DOHH2 (cell line): Measurements from ENCODE around the gene DOCK1.

Source experiments
- H3F3A ChIP-seq: fragments of 200-600 bp; sonication (generic), shearing (Covaris generic); 2 replicates; pipeline ENCODE4 v1.6.0; 2016; ENCODE audit warnings: antibody characterized with exemption, mild to moderate bottlenecking; ENCODE audit not compliant: control insufficient read depth, insufficient read depth
- H3K27ac ChIP-seq: fragments of 200-600 bp; sonication (generic); 2 replicates; pipeline ENCODE4 v1.5.1; 2014; ENCODE audit warnings: low read depth, mild to moderate bottlenecking, low read length, moderate library complexity
- H3K27me3 ChIP-seq: fragments of 200-600 bp; sonication (generic); 2 replicates; pipeline ENCODE4 v1.6.1; 2014; ENCODE audit warnings: mild to moderate bottlenecking, low read length, mixed read lengths; ENCODE audit not compliant: control insufficient read depth
- H3K36me3 ChIP-seq: fragments of 200-600 bp; sonication (generic); 2 replicates; pipeline ENCODE4 v1.6.1; 2014; ENCODE audit warnings: mild to moderate bottlenecking, low read length, moderate library complexity, mixed read lengths; ENCODE audit not compliant: control insufficient read depth
- H3K4me1 ChIP-seq: fragments of 200-600 bp; sonication (generic); 2 replicates; pipeline ENCODE4 v1.6.1; 2014; ENCODE audit warnings: mild to moderate bottlenecking, low read length, mixed read lengths; ENCODE audit not compliant: control insufficient read depth
- H3K4me2 ChIP-seq: fragments of 200-600 bp; sonication (generic); 2 replicates; pipeline ENCODE4 v1.6.0; 2014; ENCODE audit warnings: mild to moderate bottlenecking, low read length, moderate library complexity
- H3K4me3 ChIP-seq: fragments of 200-600 bp; sonication (generic); 2 replicates; pipeline ENCODE4 v1.5.1; 2014; ENCODE audit warnings: mild to moderate bottlenecking, low read length, mixed read lengths
- H3K79me2 ChIP-seq: fragments of 200-600 bp; sonication (generic); 2 replicates; pipeline ENCODE4 v1.6.1; 2014; ENCODE audit warnings: mild to moderate bottlenecking, low read length, mixed read lengths; ENCODE audit not compliant: control insufficient read depth
- H3K9me2 ChIP-seq: fragments of 200-600 bp; sonication (generic); replicated peaks from 2 replicates; pipeline ENCODE4 v1.6.1; 2014; ENCODE audit warnings: mild to moderate bottlenecking, low read length, mixed read lengths; ENCODE audit not compliant: control insufficient read depth
- H3K9me3 ChIP-seq: fragments of 200-600 bp; sonication (generic); 2 replicates; pipeline ENCODE4 v1.6.1; 2014; ENCODE audit warnings: antibody characterized with exemption, low read length, mixed read lengths; ENCODE audit not compliant: control insufficient read depth, insufficient read depth
- H4K20me1 ChIP-seq: fragments of 200-600 bp; sonication (generic); 2 replicates; pipeline ENCODE4 v1.6.0; 2014; ENCODE audit warnings: low read depth, mild to moderate bottlenecking, antibody characterized with exemption, low read length, moderate library complexity; ENCODE audit not compliant: control insufficient read depth, insufficient read depth
- EZH2phosphoT487 ChIP-seq: fragments of 200-600 bp; sonication (generic); IDR thresholded peaks from 2 replicates; pipeline ENCODE4 v1.6.1; 2017; ENCODE audit warnings: borderline replicate concordance, mild to moderate bottlenecking, antibody characterized with exemption, low read length, moderate library complexity, mixed read lengths
- TF ChIP-seq, protein P1 (sequence below): fragments of 200-600 bp; sonication (generic); IDR thresholded peaks from one replicate; pipeline ENCODE4 v1.5.1; 2014; ENCODE audit warnings: antibody characterized with exemption, mild to moderate bottlenecking, low read depth, low read length; ENCODE audit not compliant: poor library complexity, severe bottlenecking

The DOCK1 gene

DNA sequence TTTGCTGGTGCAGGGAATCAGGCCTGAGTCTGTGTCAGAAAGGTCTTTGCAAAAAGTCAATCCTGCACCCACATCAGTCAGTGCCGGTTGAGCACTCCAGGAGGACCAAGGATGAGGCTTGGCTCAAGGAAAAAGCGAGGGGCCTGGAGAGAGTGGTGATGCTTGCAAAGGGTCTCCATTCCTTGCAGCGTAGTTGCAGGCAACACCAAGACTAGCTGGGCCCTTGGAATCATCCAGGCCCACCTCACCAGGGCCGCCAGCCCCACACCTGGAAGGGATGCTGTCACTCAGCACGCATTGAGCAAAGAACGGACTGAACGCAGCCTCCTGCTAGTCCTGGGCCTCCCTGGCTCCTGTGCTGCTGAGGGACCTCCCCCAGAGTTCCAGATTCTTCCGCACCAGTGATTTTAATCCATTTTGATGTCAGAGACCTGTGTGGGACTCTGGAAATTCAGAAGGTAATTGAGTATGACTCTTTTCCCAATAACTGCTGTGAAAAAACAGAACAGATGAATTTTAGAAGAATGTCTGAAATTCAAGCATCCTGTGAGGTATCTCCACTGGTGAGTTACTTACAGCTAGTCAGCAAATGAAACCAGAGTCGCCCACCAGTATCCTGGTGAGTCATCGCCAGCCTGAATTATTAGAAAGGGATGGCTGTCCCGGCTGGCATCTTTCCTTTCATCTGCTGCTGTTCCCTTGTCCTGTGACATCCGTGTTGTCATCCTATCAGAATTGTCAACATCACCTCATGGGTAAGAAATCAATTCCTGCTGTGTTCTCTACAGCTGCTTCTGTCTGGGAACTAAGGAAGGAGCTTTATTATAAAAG, 493.1 kb downstream of the DOCK1 start:
- no peaks in the 10 kb centered on the region for H3K79me2 ChIP-seq
- no peak overlapping the region for H3K4me2 ChIP-seq
- no peaks in the 10 kb centered on the region for H3K9me3 ChIP-seq
- H4K20me1 ChIP-seq = no peaks in the 10 kb centered on the region
- no peaks in the 10 kb centered on the region for H3K36me3 ChIP-seq
- no peak for TF ChIP-seq EZH2phosphoT487
- TF ChIP-seq, protein P1, sequence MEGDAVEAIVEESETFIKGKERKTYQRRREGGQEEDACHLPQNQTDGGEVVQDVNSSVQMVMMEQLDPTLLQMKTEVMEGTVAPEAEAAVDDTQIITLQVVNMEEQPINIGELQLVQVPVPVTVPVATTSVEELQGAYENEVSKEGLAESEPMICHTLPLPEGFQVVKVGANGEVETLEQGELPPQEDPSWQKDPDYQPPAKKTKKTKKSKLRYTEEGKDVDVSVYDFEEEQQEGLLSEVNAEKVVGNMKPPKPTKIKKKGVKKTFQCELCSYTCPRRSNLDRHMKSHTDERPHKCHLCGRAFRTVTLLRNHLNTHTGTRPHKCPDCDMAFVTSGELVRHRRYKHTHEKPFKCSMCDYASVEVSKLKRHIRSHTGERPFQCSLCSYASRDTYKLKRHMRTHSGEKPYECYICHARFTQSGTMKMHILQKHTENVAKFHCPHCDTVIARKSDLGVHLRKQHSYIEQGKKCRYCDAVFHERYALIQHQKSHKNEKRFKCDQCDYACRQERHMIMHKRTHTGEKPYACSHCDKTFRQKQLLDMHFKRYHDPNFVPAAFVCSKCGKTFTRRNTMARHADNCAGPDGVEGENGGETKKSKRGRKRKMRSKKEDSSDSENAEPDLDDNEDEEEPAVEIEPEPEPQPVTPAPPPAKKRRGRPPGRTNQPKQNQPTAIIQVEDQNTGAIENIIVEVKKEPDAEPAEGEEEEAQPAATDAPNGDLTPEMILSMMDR = no peak
- H3K27ac ChIP-seq = no peak overlapping the region
- H3K4me3 ChIP-seq = no peak overlapping the region
- no peaks in the 10 kb centered on the region for H3K4me1 ChIP-seq
- H3K9me2 ChIP-seq = no peaks in the 10 kb centered on the region
- H3K27me3 ChIP-seq = no peaks in the 10 kb centered on the region
- H3F3A ChIP-seq = no peaks in the 10 kb centered on the region

DNA sequence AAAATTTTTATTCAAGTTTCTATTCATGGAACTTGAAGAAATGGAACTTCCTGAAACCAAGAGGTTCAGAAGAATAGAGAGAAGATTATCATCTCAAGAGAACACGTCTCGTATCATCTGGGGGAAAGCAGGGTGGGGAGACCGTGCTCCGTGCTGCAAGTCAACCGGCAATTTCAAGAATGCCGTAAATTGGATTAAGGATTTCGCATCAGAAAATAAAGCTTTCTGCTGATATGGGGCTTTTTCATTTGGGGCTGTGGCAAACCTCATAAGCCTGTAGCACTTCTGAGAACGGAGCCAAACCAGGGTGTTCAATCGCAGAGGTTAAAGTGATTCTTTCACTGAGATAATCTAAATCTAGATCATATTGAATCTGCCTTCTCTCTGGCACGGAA, 493.7 kb downstream of the DOCK1 start:
- H3K36me3 ChIP-seq = no peaks in the 10 kb centered on the region
- H3K27ac ChIP-seq = no peak overlapping the region
- TF ChIP-seq, protein P1 = no peak
- no peak for TF ChIP-seq EZH2phosphoT487

GRCh38 chr10:127399668-127400067, 494.4 kb downstream of the DOCK1 start:
- H3K9me2 ChIP-seq = no peaks in the 10 kb centered on the region
- H3K9me3 ChIP-seq = no peaks in the 10 kb centered on the region
- H4K20me1 ChIP-seq = no peaks in the 10 kb centered on the region
- no peaks in the 10 kb centered on the region for H3K4me1 ChIP-seq
- H3K36me3 ChIP-seq = no peaks in the 10 kb centered on the region
- no peak overlapping the region for H3K27ac ChIP-seq
- H3K4me3 ChIP-seq = no peak overlapping the region
- H3F3A ChIP-seq = no peaks in the 10 kb centered on the region
- no peak for TF ChIP-seq EZH2phosphoT487
- TF ChIP-seq, protein P1 = no peak
- H3K79me2 ChIP-seq = no peaks in the 10 kb centered on the region
- no peak overlapping the region for H3K4me2 ChIP-seq
- no peaks in the 10 kb centered on the region for H3K27me3 ChIP-seq

More for the DNA sequence above, 493.7 kb downstream of the DOCK1 start:
- Histone ChIP-seq H3K4me3 (no peak overlapping the region), H3K9me2 (no peaks in the 10 kb centered on the region), H3K9me3 (no peaks in the 10 kb centered on the region), H3K79me2 (no peaks in the 10 kb centered on the region), H3F3A (no peaks in the 10 kb centered on the region), H3K27me3 (no peaks in the 10 kb centered on the region), H3K4me1 (no peaks in the 10 kb centered on the region), H4K20me1 (no peaks in the 10 kb centered on the region), H3K4me2 (no peak overlapping the region)
